SU-DHL-6 (cell line): Measurements from ENCODE around the gene POLD3.

Experiments
- H2AFZ ChIP-seq: fragments of 200-600 bp; sonication (generic); 2 replicates; pipeline ENCODE4 v1.6.1; 2014; ENCODE audit warnings: low read depth, mild to moderate bottlenecking, moderate library complexity, mixed read lengths, antibody characterized with exemption, low read length; ENCODE audit not compliant: severe bottlenecking
- H3F3A ChIP-seq: fragments of 200-600 bp; shearing (Covaris generic); 2 replicates; pipeline ENCODE4 v1.6.0; 2016; ENCODE audit warnings: antibody characterized with exemption, mild to moderate bottlenecking; ENCODE audit not compliant: insufficient read depth
- H3K27ac ChIP-seq: fragments of 200-600 bp; sonication (generic); 2 replicates; pipeline ENCODE4 v1.5.1; 2016; ENCODE audit warnings: low read depth, mild to moderate bottlenecking, low read length, moderate library complexity, mixed read lengths
- H3K27me3 ChIP-seq: fragments of 200-600 bp; sonication (generic), shearing (Covaris generic); 2 replicates; pipeline ENCODE4 v1.6.0; 2014; ENCODE audit warnings: mild to moderate bottlenecking, low read length
- H3K36me3 ChIP-seq: fragments of 200-600 bp; sonication (generic); 2 replicates; pipeline ENCODE4 v1.6.1; 2014; ENCODE audit warnings: mild to moderate bottlenecking, low read length, mixed read lengths
- H3K4me2 ChIP-seq: fragments of 300-600, 200-600 bp; shearing (Covaris generic), sonication (generic); 2 replicates; pipeline ENCODE4 v1.6.0; 2014; ENCODE audit warnings: low read length, low read depth, mild to moderate bottlenecking; ENCODE audit not compliant: poor library complexity, severe bottlenecking
- H3K4me3 ChIP-seq: fragments of 200-600 bp; sonication (generic); 2 replicates; pipeline ENCODE4 v1.5.1; 2014; ENCODE audit warnings: antibody characterized with exemption, low read length, mild to moderate bottlenecking, mixed read lengths; ENCODE audit not compliant: insufficient read depth, poor library complexity, severe bottlenecking
- H3K79me2 ChIP-seq: fragments of 200-600 bp; sonication (generic); 2 replicates; pipeline ENCODE4 v1.6.1; 2014; ENCODE audit warnings: mild to moderate bottlenecking, low read length, moderate library complexity; ENCODE audit not compliant: insufficient read depth
- H3K9ac ChIP-seq: fragments of 200-600 bp; sonication (generic); 2 replicates; pipeline ENCODE4 v1.7.0; 2014; ENCODE audit warnings: mild to moderate bottlenecking, low read length
- H3K9me2 ChIP-seq: fragments of 200-600 bp; sonication (generic); replicated peaks from 2 replicates; pipeline ENCODE4 v1.6.1; 2014; ENCODE audit warnings: low read length; ENCODE audit not compliant: insufficient read depth
- H3K9me3 ChIP-seq: fragments of 200-600 bp; sonication (generic); 2 replicates; pipeline ENCODE4 v1.6.1; 2014; ENCODE audit warnings: low read length, mixed read lengths; ENCODE audit not compliant: insufficient read depth
- H4K20me1 ChIP-seq: fragments of 200-600 bp; sonication (generic); 2 replicates; pipeline ENCODE4 v1.6.1; 2014; ENCODE audit warnings: low read depth, mild to moderate bottlenecking, antibody characterized with exemption, low read length, moderate library complexity, mixed read lengths
- EZH2phosphoT487 ChIP-seq: fragments of 200-600 bp; sonication (generic), shearing (Covaris generic); conservative IDR thresholded peaks from 2 replicates; pipeline ENCODE4 v1.6.1; 2018; ENCODE audit warnings: mild to moderate bottlenecking, antibody characterized with exemption, low read length, moderate library complexity, mixed read lengths
- TF ChIP-seq, protein P1 (sequence below): fragments of 200-600 bp; sonication (generic); IDR thresholded peaks from one replicate; pipeline ENCODE4 v1.5.1; 2017; ENCODE audit warnings: antibody characterized with exemption, mild to moderate bottlenecking, low read length, moderate library complexity; ENCODE audit not compliant: insufficient read depth, poor library complexity, severe bottlenecking

The POLD3 gene

DNA sequence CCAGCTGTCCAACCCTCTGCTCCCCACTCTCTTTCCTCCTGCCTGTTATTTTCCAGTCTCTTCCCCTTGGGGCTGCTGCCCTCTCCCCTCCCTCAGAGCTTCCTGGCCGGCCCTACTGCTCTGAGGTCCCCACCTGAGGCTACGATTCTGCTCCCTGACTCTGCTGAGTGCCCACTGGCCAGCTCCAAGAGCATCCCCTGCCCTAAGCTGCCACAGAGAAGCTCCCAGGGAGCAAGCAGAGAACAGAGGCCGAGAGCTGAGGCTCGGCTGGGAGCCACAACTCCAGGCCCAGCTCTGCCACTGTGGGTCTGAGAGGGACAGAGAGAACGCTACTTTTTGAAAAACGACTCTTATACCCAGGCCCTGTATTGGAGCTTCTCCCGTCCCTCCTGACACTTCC, 77.8 kb downstream of the POLD3 start:
- Histone ChIP-seq H3F3A (no peaks in the 10 kb centered on the region), H3K36me3 (no peaks in the 10 kb centered on the region), H4K20me1 (no peaks in the 10 kb centered on the region), H3K79me2 (no peaks in the 10 kb centered on the region), H3K27ac (no peak overlapping the region), H3K4me2 (no peak overlapping the region), H3K4me3 (no peak overlapping the region), H3K9ac (no peak overlapping the region), H3K9me3 (no peaks in the 10 kb centered on the region), H3K27me3 (no peaks in the 10 kb centered on the region), H2AFZ (no peak overlapping the region), H3K9me2 (no peaks in the 10 kb centered on the region)
- TF ChIP-seq, protein P1, sequence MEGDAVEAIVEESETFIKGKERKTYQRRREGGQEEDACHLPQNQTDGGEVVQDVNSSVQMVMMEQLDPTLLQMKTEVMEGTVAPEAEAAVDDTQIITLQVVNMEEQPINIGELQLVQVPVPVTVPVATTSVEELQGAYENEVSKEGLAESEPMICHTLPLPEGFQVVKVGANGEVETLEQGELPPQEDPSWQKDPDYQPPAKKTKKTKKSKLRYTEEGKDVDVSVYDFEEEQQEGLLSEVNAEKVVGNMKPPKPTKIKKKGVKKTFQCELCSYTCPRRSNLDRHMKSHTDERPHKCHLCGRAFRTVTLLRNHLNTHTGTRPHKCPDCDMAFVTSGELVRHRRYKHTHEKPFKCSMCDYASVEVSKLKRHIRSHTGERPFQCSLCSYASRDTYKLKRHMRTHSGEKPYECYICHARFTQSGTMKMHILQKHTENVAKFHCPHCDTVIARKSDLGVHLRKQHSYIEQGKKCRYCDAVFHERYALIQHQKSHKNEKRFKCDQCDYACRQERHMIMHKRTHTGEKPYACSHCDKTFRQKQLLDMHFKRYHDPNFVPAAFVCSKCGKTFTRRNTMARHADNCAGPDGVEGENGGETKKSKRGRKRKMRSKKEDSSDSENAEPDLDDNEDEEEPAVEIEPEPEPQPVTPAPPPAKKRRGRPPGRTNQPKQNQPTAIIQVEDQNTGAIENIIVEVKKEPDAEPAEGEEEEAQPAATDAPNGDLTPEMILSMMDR, result no peak
- TF ChIP-seq EZH2phosphoT487, result no peak

DNA sequence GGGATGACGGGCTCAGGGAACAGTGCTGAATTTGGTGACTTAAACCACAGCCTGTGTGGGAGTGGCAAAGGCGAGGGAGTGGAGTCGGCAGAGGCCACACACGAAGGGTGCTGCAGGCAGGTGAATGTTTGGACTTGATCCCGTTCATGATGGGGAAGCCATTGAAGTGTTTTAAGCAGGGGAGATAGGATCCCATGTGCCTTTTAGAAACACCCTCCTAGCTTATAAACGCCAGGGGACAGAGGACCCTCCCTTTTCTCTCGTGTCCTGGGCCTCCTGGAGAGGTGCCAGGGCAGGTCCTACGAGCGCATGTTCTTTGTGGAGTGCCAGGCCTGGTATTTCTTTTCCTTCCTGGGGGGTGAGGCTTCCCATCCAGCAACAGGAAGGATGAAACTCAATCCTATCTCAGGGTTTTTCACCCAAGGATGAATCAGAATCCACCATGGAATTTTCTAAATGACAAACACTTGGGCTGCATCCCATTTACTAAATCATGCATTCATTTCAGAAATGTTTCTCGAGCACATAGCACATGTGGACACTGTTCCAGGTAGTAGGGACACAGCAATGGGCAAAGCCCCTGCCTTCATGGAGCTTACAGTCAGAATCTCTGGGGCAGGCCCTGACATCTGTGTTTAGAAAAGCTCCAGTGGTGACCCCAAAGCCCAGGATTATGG, 79.3 kb downstream of the POLD3 start:
- TF ChIP-seq, protein P1, result no peak
- no peak for TF ChIP-seq EZH2phosphoT487
- H3K27ac ChIP-seq, result no peak overlapping the region
- no peak overlapping the region for H2AFZ ChIP-seq
- no peak overlapping the region for H3K9ac ChIP-seq
- no peak overlapping the region for H3K4me2 ChIP-seq
- H3K79me2 ChIP-seq, result no peaks in the 10 kb centered on the region
- no peaks in the 10 kb centered on the region for H3K9me2 ChIP-seq
- H4K20me1 ChIP-seq, result no peaks in the 10 kb centered on the region
- H3K36me3 ChIP-seq, result no peaks in the 10 kb centered on the region
- no peak overlapping the region for H3K4me3 ChIP-seq
- no peaks in the 10 kb centered on the region for H3K9me3 ChIP-seq
- H3F3A ChIP-seq, result no peaks in the 10 kb centered on the region
- H3K27me3 ChIP-seq, result no peaks in the 10 kb centered on the region

DNA sequence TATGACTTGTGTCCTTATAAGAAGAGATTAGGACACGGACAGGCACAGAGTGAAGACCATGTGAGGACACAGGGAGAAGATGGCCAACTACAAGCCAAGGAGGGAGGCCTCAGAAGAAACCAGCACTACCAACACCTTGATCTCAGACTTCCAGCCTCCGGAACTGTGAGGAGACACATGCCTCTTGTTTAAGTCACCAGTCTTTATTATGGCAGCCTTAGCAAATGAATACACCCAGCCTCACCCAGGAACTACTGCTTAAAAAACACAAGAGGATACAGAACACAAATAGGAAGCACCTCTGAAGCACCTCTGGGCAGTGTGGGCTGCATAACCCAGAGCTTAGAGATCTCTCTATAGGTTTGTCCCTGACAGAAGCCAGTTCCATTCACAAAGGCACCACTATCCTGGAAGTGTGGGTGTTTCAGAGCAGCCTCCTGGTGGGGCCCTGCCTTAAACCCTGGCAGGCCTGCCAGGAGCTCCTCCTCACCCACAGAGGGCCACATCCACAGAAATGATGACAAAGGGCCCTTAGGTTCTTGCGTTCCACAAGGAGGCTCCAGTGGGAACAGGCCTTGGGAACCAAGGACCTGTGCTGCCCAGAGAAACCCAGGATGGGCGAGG, 80.1 kb downstream of the POLD3 start:
- Histone ChIP-seq H4K20me1 (no peaks in the 10 kb centered on the region), H3K79me2 (no peaks in the 10 kb centered on the region), H2AFZ (no peak overlapping the region), H3K9ac (no peak overlapping the region), H3F3A (no peaks in the 10 kb centered on the region), H3K36me3 (no peaks in the 10 kb centered on the region), H3K4me2 (no peak overlapping the region), H3K4me3 (no peak overlapping the region), H3K9me3 (no peaks in the 10 kb centered on the region), H3K27me3 (no peaks in the 10 kb centered on the region), H3K9me2 (no peaks in the 10 kb centered on the region), H3K27ac (no peak overlapping the region)
- TF ChIP-seq EZH2phosphoT487, result no peak
- TF ChIP-seq, protein P1, result no peak
